SHP77 treated with DMSO at 0.1 percent for 48 hours (cell line): ENCODE data around the gene CAPZA1.

Experiments used
- DNase-seq: peaks from one replicate; lab custom pipeline; 2025; lab: John Stamatoyannopoulos, UW

Gene CAPZA1

DNA sequence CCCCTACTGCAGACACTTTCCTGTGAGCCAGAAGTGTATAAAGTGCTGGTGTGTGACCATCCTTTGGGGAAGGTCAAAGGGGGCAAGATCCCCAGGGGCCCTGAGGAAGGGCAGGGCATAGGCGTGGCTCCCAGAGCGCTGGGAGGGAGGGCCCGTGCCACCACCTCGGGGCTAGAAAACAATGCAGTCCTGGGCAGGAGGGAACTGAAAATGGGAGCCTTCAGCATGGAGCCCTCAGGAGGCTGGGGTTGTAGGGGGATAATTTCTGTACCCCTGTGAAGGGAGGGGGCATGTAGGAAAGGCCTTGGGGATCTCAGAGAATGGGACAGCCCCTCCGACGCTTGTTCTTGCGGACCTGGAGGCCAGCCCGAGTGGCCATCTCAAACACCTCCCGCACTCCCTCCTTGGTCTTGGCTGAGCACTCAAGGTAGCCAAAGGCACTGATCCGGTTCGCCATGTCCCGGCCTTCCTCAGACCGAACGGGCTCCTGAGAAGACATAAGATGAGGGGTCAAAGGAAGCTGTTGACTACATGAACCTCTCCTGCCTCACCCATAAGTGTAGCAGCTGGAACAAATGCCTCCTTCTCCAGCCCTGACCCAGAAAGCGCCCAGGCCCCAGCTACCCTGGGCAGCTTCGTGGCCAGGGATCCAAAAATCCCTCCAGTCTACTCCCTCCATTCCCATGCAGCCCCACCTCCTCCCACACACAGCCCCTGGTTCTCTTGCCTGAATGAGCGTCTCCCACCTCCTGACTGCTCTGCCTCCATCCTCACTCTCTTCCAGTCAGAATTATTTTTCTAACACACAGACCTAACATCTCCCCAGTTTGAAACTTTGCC, 81.8 kb downstream of the CAPZA1 start:
- no peak for DNase-seq

DNA sequence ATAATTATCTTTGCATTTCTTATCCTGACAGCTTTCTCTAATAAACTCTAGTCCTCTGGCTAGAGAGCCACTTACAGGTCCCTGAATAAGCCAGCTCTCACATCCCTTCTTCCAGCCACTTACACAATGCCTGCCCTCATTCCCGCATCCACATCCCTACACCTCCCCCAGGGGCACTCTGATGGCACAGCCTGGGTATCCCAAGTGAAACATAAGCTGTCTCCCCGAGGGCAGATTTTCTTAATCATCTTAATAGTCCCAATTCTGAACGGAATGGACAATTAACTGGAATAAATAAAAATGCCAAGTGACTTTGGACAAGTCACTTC, 82.4 kb downstream of the CAPZA1 start:
- DNase-seq, result no peak

DNA sequence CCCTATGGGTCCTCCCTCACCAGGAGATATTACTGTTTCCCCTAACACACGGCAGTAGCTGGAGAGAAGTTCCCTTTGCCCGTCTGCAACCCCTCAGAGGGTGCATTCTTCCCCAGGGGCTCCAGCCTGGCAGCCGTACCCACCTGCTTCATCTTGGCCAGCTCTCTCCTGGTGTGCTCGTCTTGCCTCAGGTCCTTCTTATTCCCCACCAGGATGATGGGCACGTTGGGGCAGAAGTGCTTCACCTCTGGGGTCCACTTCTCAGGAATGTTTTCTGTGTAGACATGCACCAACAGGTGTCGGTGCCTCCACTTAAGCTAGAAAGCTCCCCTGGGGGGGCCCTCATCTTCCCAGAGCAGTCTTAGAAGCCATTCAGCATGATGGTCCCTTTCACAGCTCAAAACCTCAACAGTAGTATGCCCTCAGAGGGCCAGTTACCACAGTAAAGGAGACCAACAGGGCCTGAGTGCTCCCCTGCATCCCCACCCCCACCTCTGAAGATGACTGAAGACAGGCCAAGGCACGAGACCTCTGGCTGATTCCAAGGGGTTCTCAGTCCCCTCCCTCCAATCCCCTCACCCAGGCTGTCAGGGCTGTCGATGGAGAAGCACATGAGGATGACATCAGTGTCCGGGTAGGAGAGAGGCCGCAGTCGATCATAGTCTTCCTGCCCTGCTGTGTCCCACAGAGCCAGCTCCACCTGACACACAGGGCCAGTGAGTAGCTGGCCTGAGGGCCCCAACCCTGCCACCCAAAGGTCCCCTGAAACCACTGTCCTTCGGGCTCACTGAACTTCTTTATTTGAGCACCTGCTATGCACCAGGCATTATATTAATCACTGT, 83.0 kb downstream of the CAPZA1 start:
- no peak for DNase-seq

DNA sequence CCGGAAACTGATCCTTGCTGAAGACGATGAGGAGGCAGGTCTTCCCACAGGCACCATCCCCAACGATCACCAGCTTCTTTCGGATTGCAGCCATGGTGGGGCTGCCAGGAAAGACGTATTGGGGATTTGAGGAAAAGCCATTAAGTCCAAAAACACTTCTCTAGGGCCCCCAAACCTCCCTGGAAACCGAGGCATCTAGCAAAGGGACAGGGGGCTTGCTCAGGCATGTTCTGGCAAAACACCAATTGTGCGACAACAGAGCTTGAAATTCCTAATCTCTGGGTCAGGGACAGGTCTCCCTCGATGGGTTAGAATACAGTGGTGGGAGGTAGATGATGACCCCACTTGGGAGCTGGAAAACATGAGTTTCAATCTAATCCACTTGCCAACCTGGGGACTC, 84.1 kb downstream of the CAPZA1 start:
- no peak for DNase-seq

DNA sequence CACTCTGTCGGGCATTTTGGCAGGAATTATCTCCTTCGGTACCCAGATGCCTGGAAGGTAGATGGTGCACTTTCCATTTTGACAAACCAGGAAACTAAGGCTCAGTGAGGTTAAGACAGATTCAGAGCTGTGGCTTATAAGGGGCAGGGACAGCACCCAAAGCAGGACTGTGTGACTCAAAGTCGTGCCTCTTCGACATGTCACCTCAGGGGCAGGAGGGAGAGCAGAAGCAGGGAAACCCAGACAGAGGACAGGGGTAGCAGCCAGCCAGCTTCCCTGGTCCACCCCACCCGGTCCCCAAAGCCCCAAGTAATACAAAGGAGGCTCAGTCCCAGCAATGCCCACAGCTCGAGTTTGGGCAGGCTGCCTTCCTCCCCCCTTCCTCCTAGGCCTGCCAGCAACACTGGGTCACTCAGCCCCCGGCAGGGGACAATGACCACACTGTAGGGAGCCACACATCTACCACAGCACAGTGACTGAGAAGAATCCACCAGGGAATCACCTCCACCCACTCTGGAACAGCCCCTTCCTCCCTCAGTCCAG, 84.8 kb downstream of the CAPZA1 start:
- no peak for DNase-seq

DNA sequence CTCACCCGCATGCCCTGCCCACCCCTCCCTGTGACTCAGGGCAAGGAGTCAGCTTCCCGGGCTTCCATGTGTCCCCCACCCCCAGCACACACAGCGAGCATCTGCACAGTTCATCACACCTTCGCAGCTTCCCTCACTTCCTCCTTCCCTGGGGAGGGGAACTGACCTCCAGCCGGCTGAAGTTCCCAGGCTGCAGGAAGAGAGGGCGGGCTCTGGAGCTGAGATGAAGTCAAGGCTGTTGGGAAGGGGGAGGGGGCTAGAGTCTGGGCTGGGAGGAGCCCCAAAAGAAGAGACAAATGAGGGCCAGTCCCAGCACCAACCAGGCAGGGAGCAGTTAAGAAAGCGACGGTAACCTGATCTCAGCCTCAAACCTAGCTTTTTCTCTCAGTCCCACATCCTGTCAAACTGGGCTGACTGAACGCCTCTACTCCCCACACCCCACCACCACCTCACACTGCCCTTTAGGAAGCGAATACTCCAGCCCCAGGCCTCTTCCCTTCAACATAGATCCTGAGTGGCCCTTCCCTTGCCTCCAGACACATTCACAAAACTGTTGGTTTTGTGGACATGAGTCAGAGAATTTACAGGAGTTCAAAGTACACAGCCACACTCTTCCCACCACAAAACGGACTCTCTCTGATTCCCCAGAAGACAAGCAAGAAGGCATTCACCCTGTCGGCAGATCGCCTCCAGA, 85.4 kb downstream of the CAPZA1 start:
- DNase-seq, result no peak

DNA sequence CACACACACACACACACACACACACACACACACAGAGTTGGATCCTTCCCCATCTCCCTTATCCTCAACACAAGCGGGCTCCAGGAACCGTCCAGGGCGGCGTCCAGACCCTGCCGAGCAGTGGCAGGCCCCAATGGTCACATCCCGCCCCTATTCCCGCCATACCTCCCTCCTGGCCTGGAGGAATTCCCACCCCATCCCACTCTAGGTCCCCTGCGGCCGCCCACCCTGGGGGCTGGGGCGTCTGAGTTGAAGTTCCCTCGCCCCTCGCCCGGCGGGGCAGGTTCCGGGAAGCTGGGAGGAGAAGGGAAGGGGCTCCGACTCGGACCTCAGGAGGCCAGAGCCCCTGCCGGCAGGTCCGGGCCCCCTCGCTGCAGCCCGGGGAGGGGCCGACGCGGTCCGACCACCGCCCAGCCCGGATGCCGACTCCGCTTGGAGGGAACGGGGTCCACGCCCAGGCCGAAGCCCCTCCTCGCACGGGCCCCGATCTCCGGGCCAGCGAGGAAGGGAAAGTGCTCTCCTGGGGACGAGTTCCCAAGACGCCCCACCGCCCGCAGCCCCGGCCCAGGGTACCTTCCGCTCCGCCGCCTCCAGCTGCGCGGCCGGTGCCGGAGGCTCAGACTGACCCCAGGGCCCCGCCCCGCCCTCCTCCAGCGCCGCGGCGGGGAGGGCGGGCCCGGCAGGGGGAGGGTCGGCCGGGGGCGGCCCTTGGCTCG, 87.0 kb downstream of the CAPZA1 start, which contains the start of gene RHOC:
TSS of gene RHOC (minus strand) at position 623 of the 716 bp plus-strand sequence. CDS start 3,328 bp downstream, outside the sequence.
- DNase-seq, result no peak

DNA sequence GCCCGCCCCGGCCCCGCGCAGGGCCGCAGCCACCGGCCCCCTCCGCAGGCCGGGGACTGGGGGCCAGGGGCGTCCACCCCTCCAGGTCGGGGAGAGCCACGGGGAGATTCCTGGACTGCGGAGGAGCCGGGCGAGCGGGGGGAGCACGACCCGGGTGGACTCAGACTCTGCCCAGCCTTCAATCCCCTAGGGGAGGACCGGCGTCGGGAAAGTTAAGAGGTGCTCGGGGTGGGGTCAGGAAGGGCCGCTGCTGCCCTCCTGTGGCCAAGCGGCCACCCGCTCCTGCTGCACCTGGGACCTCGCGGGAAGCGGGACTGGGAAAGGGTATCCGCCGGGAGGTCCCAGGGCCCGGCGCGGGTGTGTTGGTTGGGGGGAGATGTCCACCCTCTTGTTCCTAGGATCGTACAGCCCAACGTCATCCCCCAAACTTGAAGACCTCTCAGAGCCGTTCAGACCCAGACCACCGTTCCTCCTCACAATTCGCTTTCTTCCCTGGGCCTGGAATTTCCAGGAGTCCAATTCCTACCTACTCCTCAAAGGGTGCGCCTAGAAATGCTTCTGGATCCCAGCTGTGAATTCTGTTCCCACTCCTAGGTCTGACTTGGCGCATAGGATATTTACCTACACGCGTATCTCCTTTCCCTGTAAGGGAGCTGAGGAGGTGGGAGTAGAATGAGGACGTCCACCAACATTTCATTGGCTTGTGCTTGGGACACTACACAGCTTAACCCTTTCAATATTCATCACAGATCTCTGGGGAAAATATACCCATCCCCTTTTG, 87.8 kb downstream of the CAPZA1 start:
- peak; percentile 55 for DNase-seq

DNA sequence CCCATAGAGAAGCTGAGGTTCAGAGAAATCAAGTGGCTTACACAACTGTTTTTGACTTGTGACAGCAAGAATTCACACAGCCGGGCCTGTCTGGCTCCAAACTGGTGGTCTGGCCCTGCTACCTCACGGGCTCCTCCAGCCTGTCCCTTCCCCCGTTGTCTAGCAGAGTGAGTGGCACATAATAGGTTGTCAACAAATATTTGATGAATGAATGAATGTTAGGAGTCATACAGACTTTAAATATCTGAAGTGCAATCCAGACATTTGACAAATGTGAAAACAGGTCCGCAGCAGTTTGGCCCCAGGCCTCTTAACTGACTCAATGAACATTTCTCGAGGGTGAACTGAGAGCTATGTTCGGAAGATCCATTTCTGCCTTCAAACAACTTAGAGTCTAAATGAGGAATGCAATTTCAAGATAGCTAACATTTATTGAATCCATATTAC, 88.4 kb downstream of the CAPZA1 start:
- DNase-seq, result no peak

DNA sequence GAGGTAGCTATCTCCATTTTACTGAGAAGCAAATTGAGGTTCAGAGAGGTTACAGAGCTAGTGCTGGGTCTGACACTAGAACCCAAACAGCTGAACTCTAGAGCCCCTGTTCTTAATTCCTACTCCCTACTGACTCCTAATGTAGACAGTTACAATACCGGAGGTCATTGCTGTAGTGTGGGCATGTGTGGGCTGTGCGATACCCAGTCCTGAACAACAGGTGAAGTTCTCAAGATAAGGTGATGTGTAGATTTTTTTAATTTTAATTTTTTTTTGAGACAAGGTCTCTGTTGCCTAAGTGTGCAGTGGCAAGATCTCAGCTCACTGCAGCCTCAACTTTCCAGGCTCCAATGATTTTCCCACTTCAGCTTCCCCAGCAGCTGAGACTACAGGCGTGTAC, 88.9 kb downstream of the CAPZA1 start:
- DNase-seq, result no peak

DNA sequence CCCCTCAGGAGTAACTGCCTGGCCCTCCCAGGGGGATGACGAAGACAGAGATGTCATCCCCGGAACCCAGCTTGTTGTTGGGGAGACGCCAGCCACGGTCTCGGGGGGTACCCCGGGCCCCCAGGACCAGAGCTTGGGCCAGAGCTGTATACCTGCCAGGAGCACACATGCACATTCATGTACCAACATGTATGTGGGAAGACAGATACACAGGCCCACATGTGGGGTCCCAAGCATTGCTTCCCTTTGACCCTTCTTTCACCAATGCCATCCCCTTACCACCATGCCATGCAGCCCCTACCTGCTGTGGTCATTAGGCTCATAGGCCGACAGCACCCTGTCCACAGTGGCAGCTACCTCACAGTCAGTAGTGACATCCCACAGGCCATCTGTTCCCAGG, 90.5 kb downstream of the CAPZA1 start:
- no peak for DNase-seq

DNA sequence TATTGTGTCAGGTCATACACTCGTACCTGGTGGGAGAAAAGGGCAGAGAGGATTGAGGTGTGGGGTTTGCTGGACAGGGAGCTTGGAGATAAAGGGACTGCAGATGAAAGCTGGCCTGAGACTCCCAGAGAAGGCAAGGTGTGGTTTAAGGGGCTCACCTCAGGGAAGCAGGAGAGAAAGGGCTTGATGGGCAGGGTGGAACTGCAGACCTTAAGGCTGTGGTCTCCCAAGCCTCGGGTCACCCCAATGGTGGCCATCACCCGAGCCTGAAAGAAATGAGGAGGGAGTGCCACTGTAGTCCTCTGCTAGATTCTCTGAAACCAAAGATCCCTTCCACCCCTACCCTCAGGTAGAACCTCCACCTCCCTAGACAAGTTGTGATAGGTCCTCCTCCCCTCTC, 91.0 kb downstream of the CAPZA1 start:
- no peak for DNase-seq

DNA sequence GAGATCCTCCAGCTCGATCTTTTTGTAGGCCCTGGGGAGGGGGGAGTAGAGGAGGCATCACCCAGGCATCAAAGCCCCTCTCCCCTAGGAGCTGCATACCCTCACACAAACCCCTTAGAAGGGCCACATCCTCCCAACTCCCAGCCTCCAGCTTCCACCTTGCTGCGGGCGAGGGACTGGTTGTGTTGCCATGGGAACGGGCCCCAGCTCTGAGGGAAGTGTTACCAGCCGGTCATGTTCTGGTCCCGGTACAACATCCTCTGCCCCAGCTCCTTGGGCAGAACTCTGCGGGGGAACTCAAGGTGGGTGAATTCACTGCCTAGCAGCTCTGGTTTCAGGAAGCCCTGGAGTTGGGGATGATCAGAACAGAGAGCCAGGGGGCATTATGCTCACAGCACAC, 91.4 kb downstream of the CAPZA1 start:
- DNase-seq, result no peak

DNA sequence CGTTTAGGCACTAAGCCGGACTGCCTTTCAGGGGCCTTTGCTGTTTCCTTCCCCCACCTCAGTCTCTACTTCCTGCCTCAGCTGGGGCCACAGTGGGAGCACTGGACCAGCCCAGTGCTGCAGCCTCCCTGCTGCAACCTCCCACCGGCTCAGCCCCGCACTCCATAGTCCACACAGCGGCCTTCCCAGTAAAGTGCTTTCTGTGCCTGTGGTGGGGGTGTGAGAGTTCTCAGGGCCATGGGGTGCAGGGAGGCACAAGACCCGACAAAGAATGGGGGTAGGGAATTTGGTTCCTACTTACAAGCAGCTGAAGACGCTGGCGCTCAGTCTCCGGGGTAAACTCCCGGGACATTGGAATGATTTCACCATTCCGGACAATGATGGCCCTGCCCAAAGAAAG, 92.0 kb downstream of the CAPZA1 start:
- DNase-seq, result no peak

DNA sequence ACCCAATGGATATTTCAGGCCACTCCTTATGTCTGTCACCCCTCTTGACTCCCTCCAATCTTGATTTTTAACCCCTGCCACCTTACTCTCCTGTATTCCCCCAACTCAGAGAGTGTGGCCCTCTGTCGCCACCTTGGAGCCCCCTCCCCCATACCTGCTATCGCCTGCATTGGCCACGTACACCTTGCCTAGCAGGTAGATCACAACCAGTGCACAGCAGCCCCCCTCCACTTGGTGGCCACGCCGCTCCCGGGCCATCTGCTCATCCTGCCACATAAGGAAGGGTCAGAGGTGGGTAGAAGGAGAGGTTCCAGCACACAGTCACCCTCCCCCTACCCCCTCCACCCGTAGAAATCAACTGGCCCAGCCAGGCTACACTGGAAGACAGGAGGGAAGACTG, 92.6 kb downstream of the CAPZA1 start:
- DNase-seq, result no peak

DNA sequence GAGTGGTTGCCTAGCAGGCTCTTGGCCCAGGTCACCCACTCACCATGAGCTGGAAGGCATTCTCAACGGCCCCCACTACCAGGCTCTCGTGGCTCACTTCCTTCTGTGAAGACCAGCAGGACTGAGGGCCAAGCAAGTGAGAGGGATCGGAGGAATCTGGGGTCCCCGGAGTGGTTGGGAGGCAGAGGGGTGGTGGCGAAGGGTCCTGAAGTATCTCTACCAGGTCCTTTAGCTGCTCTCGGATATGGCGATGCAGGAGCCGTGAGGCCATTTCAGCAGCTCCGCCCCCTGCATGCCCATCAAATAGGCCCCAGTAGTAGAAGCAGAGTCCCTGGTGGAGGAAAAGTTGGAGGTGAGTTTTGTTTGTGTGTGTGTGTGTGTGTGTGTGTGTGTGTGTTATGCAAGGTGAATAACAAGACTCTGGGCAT, 93.1 kb downstream of the CAPZA1 start:
- DNase-seq, result no peak

DNA sequence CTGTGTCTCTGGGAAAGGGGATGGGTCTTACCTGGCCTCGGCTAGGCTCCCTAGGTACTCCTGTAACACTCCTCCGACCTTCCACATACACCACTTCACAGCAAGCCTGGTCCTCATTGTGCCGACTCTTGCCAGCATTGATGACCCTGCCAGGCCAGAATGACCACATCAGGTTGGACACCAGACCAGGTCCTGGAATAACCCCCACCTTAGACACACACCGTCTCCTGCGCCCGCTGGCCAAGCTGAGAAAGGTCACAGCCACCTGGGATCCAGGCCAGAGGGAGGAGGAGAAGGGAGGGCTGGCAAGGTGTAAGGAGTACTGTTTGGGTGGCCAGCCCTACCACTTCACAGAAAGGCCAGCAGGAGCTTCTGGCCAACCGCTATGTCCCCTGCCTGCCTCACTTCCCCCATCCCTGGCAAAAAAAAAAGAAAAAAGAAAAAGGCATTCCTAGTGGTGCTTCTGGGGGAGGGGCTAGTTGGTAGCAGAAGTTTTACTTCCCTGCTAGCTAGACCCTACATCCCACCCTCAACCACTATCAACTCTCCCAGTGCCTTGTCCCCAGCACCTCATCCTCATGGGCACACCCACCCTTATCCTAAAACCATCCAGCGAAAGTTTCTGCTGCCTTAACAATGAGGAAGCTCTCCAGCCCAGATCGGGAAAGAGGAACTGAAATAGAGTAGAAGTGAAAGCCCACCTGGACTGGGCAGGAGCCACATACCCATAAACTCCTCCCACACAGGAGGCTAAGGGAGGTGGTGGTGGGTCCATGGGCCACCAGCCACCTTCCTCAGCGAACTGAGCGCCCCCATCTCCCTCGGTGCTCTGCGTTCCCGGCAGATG, 94.1 kb downstream of the CAPZA1 start:
- no peak for DNase-seq

DNA sequence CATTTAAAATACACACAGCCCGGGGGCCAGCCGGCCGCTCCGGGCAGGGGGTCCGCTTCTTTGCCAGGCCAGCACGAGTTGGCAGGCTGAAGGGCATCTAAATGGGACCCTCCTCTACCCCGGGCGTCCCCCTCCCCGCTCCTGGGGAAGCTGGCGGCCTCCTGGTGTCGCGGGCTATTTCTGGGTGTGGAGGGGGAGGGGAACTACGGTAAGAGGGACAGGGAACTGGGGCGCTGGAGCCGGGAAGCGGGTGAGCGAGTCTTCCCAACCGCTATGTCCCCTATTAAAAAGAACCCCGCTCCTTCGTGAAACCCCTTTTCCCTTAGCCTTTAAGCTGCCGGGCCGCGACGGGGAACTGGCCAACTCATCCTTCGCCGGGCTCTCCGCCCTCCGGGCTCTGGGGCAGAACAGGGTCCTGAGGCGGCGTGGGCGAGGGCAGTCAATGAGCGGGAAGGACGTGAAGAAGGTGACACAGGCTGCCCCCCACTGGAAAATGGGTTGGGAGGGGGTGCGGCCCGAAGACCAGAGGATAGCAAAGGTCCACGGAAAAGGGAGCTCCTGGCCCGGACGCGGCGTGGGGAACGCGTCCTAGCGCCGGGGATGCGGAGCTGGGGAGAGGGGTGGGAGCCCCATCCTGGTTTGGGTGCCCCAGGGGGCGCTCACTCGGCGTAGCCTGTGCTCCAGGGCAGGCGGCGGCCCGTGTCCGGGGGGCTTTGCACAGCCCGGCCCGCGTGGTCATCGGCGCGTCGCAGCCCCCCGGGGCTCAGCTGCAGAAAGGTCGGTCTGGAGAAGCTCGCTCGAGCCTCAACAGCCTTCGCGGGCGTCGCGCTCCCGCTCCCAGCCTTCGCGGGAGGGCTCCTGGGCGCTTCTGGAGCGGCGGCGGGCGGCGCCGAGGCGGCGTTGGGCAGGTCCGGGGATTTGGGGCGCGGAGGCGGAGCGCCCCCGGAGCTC, 95.0 kb downstream of the CAPZA1 start:
- DNase-seq, result no peak
